NCI-H345 treated with DMSO at 0.1 percent for 48 hours (cell line): ENCODE measurements around the gene NTNG1.
"Not testable (repeated sequence)": the region's sequence is repeated elsewhere in the genome, so short reads cannot be mapped to it uniquely, and the experiment has no call there.

Experiments
- DNase-seq: peaks from one replicate; lab custom pipeline; 2025; ENCODE audit not compliant: unreplicated experiment; lab: John Stamatoyannopoulos, UW

NTNG1 gene

GRCh38 chr1:107196973-107197562, 56.2 kb downstream of the NTNG1 start:
- no peak for DNase-seq

GRCh38 chr1:107198561-107198960, 57.7 kb downstream of the NTNG1 start:
- DNase-seq = no peak

GRCh38 chr1:107200631-107201030, 59.8 kb downstream of the NTNG1 start:
- DNase-seq = no peak

- DNase-seq = no peak
Observed at GRCh38 chr1:107202007-107202406, 61.2 kb downstream of the NTNG1 start.

- no peak for DNase-seq
Observed at GRCh38 chr1:107213225-107213624, 72.4 kb downstream of the NTNG1 start.

GRCh38 chr1:107220036-107220435, 79.2 kb downstream of the NTNG1 start:
- DNase-seq = no peak

GRCh38 chr1:107225706-107226105, 84.9 kb downstream of the NTNG1 start:
- DNase-seq = peak; percentile 29

- no peak for DNase-seq
Observed at GRCh38 chr1:107228704-107229371, 88.0 kb downstream of the NTNG1 start.

GRCh38 chr1:107229711-107230110, 88.9 kb downstream of the NTNG1 start:
- DNase-seq = no peak

GRCh38 chr1:107230121-107230520, 89.3 kb downstream of the NTNG1 start:
- DNase-seq = no peak

- no peak for DNase-seq
Observed at GRCh38 chr1:107231291-107231690, 90.5 kb downstream of the NTNG1 start.

GRCh38 chr1:107232426-107232825, 91.6 kb downstream of the NTNG1 start:
- no peak for DNase-seq

GRCh38 chr1:107236760-107237159, 95.9 kb downstream of the NTNG1 start:
- DNase-seq = not testable (repeated sequence)

- no peak for DNase-seq
Observed at GRCh38 chr1:107243461-107243860, 102.6 kb downstream of the NTNG1 start.

GRCh38 chr1:107244709-107245500, 104.1 kb downstream of the NTNG1 start:
- peak; percentile 28 for DNase-seq

- no peak for DNase-seq
Observed at GRCh38 chr1:107246775-107247345, 106.0 kb downstream of the NTNG1 start.

GRCh38 chr1:107247679-107248078, 106.8 kb downstream of the NTNG1 start:
- no peak for DNase-seq

GRCh38 chr1:107250169-107250568, 109.3 kb downstream of the NTNG1 start:
- DNase-seq = peak; percentile 20

- no peak for DNase-seq
Observed at GRCh38 chr1:107251083-107251482, 110.2 kb downstream of the NTNG1 start.

- DNase-seq = no peak
Observed at GRCh38 chr1:107251839-107252238, 111.0 kb downstream of the NTNG1 start.

- no peak for DNase-seq
Observed at GRCh38 chr1:107252271-107252670, 111.4 kb downstream of the NTNG1 start.

GRCh38 chr1:107254306-107254705, 113.5 kb downstream of the NTNG1 start:
- DNase-seq = no peak
